CD4-positive, alpha-beta T cell treated with Interleukin-6 at 100 ng/mL for 8 hours (primary cell): ENCODE measurements around the gene PCGF3.
A peak's percentile ranks its signal among the peaks of the same experiment; 100 is the strongest.
"Not testable (repeated sequence)": the region's sequence is repeated elsewhere in the genome, so short reads cannot be mapped to it uniquely, and the experiment has no call there.

Source experiments
- DNase-seq: peaks from one replicate; pipeline ENCODE4 v3.0.0-alpha.2; 2020; ENCODE audit warnings: mixed read lengths, low spot score

Gene PCGF3

GRCh38 chr4:668219-668618, 37.4 kb upstream of the PCGF3 start:
- not testable (repeated sequence) for DNase-seq

GRCh38 chr4:669806-670559, 35.6 kb upstream of the PCGF3 start:
- DNase-seq, result not testable (repeated sequence)

- DNase-seq, result no peak
These were observed 33.9 kb upstream of the PCGF3 start for GRCh38 chr4:671769-672168.

- DNase-seq, result no peak
These were observed 32.1 kb upstream of the PCGF3 start for GRCh38 chr4:673349-674091.

GRCh38 chr4:674172-675035, 31.2 kb upstream of the PCGF3 start, which contains the start of the genes ATP5ME and MYL5:
TSS of gene ATP5ME (minus strand) at chr4:674276. CDS start at chr4:674247, 29 bp downstream.
TSS of gene MYL5 (plus strand) at chr4:674542. CDS start at chr4:678027, 3,485 bp downstream.
- peak; percentile 97 for DNase-seq

- DNase-seq, result no peak
These were observed 30.4 kb upstream of the PCGF3 start for GRCh38 chr4:675036-675882.

GRCh38 chr4:675980-676870, 29.4 kb upstream of the PCGF3 start:
- DNase-seq, result no peak

- DNase-seq, result no peak
These were observed 28.8 kb upstream of the PCGF3 start for GRCh38 chr4:676871-677235.

GRCh38 chr4:677431-678293, 28.0 kb upstream of the PCGF3 start:
- DNase-seq, result no peak

GRCh38 chr4:678331-679103, 27.1 kb upstream of the PCGF3 start:
- no peak for DNase-seq

- DNase-seq, result no peak
These were observed 26.5 kb upstream of the PCGF3 start for GRCh38 chr4:679104-679481.

- no peak for DNase-seq
These were observed 26.0 kb upstream of the PCGF3 start for GRCh38 chr4:679629-680028.

GRCh38 chr4:680091-680490, 25.5 kb upstream of the PCGF3 start:
- no peak for DNase-seq

- DNase-seq, result no peak
These were observed 25.1 kb upstream of the PCGF3 start for GRCh38 chr4:680551-680927.

- DNase-seq, result peak; percentile 55
These were observed 24.5 kb upstream of the PCGF3 start for GRCh38 chr4:680928-681645.

- DNase-seq, result peak; percentile 32
These were observed 23.7 kb upstream of the PCGF3 start for GRCh38 chr4:681736-682451.

GRCh38 chr4:682490-683172, 23.0 kb upstream of the PCGF3 start:
- no peak for DNase-seq
